DOHH2 (cell line): ENCODE results near the gene SHISA8.

ENCODE experiments used
- H3F3A ChIP-seq: fragments of 200-600 bp; sonication (generic), shearing (Covaris generic); 2 replicates; pipeline ENCODE4 v1.6.0; 2016; ENCODE audit warnings: antibody characterized with exemption, mild to moderate bottlenecking; ENCODE audit not compliant: control insufficient read depth, insufficient read depth
- H3K27ac ChIP-seq: fragments of 200-600 bp; sonication (generic); 2 replicates; pipeline ENCODE4 v1.5.1; 2014; ENCODE audit warnings: low read depth, mild to moderate bottlenecking, low read length, moderate library complexity
- H3K27me3 ChIP-seq: fragments of 200-600 bp; sonication (generic); 2 replicates; pipeline ENCODE4 v1.6.1; 2014; ENCODE audit warnings: mild to moderate bottlenecking, low read length, mixed read lengths; ENCODE audit not compliant: control insufficient read depth
- H3K36me3 ChIP-seq: fragments of 200-600 bp; sonication (generic); 2 replicates; pipeline ENCODE4 v1.6.1; 2014; ENCODE audit warnings: mild to moderate bottlenecking, low read length, moderate library complexity, mixed read lengths; ENCODE audit not compliant: control insufficient read depth
- H3K4me1 ChIP-seq: fragments of 200-600 bp; sonication (generic); 2 replicates; pipeline ENCODE4 v1.6.1; 2014; ENCODE audit warnings: mild to moderate bottlenecking, low read length, mixed read lengths; ENCODE audit not compliant: control insufficient read depth
- H3K4me2 ChIP-seq: fragments of 200-600 bp; sonication (generic); 2 replicates; pipeline ENCODE4 v1.6.0; 2014; ENCODE audit warnings: mild to moderate bottlenecking, low read length, moderate library complexity
- H3K4me3 ChIP-seq: fragments of 200-600 bp; sonication (generic); 2 replicates; pipeline ENCODE4 v1.5.1; 2014; ENCODE audit warnings: mild to moderate bottlenecking, low read length, mixed read lengths
- H3K79me2 ChIP-seq: fragments of 200-600 bp; sonication (generic); 2 replicates; pipeline ENCODE4 v1.6.1; 2014; ENCODE audit warnings: mild to moderate bottlenecking, low read length, mixed read lengths; ENCODE audit not compliant: control insufficient read depth
- H3K9me2 ChIP-seq: fragments of 200-600 bp; sonication (generic); replicated peaks from 2 replicates; pipeline ENCODE4 v1.6.1; 2014; ENCODE audit warnings: mild to moderate bottlenecking, low read length, mixed read lengths; ENCODE audit not compliant: control insufficient read depth
- H3K9me3 ChIP-seq: fragments of 200-600 bp; sonication (generic); 2 replicates; pipeline ENCODE4 v1.6.1; 2014; ENCODE audit warnings: antibody characterized with exemption, low read length, mixed read lengths; ENCODE audit not compliant: control insufficient read depth, insufficient read depth
- H4K20me1 ChIP-seq: fragments of 200-600 bp; sonication (generic); 2 replicates; pipeline ENCODE4 v1.6.0; 2014; ENCODE audit warnings: low read depth, mild to moderate bottlenecking, antibody characterized with exemption, low read length, moderate library complexity; ENCODE audit not compliant: control insufficient read depth, insufficient read depth
- CTCF ChIP-seq: fragments of 200-600 bp; sonication (generic); IDR thresholded peaks from one replicate; pipeline ENCODE4 v1.5.1; 2014; ENCODE audit warnings: antibody characterized with exemption, mild to moderate bottlenecking, low read depth, low read length; ENCODE audit not compliant: poor library complexity, severe bottlenecking
- EZH2phosphoT487 ChIP-seq: fragments of 200-600 bp; sonication (generic); IDR thresholded peaks from 2 replicates; pipeline ENCODE4 v1.6.1; 2017; ENCODE audit warnings: borderline replicate concordance, mild to moderate bottlenecking, antibody characterized with exemption, low read length, moderate library complexity, mixed read lengths

SHISA8 gene

DNA sequence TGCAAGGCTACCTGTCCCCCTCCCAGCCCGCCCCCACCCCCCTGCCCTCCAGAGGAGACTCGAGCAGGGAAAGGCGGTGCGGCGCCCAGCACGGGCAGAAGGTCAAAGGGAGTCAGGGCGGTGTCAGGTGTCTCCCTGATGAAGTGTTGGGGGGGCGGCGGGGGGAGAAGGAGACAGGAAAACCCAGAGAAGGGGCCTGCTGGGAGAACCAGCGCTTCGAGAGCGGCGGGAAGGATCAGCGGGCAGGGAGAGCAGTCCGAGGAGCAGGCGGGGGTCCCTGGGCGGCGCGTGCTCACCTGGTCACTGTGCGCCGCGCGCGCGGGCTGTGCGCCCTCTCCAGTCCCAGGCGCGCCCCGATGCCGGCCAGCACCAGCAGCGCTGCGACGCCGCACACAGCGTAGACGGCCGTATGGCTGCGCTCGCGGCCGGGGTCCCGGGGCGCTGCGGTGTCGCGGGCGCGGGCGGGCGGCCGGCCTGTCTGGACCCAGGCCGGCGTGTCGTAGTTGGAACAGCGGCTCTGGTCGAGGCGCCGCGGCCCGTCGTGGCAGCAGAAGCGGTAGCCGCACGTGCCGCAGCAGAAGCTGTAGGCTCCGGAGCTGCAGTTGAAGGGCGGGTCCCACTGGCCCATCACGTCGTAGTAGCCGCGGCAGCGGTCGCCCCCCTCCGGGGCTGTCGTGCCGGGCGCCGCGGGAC, 886 bp downstream of the SHISA8 start:
- H3K4me3 ChIP-seq = no peak overlapping the region

GRCh38 chr22:41913040-41913719, 1.7 kb downstream of the SHISA8 start:
- Histone ChIP-seq H3F3A (peaks cover 3% of the 10 kb centered on the region), H3K9me3 (no peaks in the 10 kb centered on the region), H3K27ac (no peak overlapping the region), H3K4me2 (no peak overlapping the region), H3K27me3 (peaks cover 89% of the 10 kb centered on the region), H3K4me1 (peaks cover 61% of the 10 kb centered on the region), H3K36me3 (no peaks in the 10 kb centered on the region), H3K4me3 (no peak overlapping the region), H3K79me2 (no peaks in the 10 kb centered on the region), H3K9me2 (no peaks in the 10 kb centered on the region), H4K20me1 (peaks cover 3% of the 10 kb centered on the region; the same call in 1 of the 2 replicates)
- TF ChIP-seq EZH2phosphoT487 (no peak), CTCF (no peak)

More for the DNA sequence above, 886 bp downstream of the SHISA8 start:
- H3K4me1 ChIP-seq = peaks cover 69% of the 10 kb centered on the region
- H4K20me1 ChIP-seq = peaks cover 3% of the 10 kb centered on the region; the same call in 1 of the 2 replicates
- H3K79me2 ChIP-seq = no peaks in the 10 kb centered on the region
- no peaks in the 10 kb centered on the region for H3K36me3 ChIP-seq
- TF ChIP-seq EZH2phosphoT487 (peak; percentile 99), CTCF (no peak)
- H3K27ac ChIP-seq = no peak overlapping the region
- peaks cover 3% of the 10 kb centered on the region for H3F3A ChIP-seq
- H3K4me2 ChIP-seq = no peak overlapping the region
- H3K27me3 ChIP-seq = peaks cover 87% of the 10 kb centered on the region
- H3K9me2 ChIP-seq = no peaks in the 10 kb centered on the region
- H3K9me3 ChIP-seq = no peaks in the 10 kb centered on the region

DNA sequence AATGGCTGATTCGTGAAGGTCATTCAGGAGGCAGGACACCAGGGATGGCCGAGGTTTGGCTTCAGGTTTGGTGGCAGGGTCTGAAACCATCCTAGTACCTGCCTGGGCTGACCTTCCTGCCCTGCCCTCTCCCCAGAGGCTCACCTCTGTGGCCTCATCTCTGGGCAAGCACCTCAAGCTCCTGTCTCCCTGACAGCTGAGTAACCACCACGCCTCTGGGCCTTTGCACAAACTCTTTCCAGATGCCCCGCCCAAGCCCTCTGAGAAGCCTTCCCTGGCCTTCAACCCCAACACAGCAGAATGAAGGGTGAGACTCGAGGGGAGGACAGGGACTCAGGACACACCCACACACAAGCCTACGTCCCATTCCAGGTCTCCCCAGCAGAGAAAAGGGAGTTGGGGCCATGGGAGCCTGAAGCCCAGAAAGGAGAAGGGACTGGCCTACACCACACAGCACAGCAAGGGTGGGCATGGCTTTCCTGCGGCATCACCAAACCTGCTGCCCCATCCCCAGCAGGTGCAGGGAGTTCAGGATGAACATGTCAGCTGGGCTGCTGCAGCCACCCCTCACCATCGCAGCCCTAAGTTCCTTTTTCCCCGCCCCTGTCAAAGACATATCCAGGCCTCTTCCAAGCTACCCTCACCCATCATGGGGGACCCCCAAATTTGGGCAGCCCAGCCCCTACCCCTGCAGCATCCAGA, 2.4 kb downstream of the SHISA8 start:
- Histone ChIP-seq H4K20me1 (peaks cover 3% of the 10 kb centered on the region; the same call in 1 of the 2 replicates), H3K27ac (no peak overlapping the region), H3K4me3 (no peak overlapping the region), H3K27me3 (peaks cover 83% of the 10 kb centered on the region), H3K79me2 (no peaks in the 10 kb centered on the region), H3K9me3 (no peaks in the 10 kb centered on the region), H3K36me3 (no peaks in the 10 kb centered on the region; the same call in 1 of the 2 replicates), H3F3A (peaks cover 3% of the 10 kb centered on the region), H3K4me1 (peaks cover 54% of the 10 kb centered on the region), H3K4me2 (no peak overlapping the region), H3K9me2 (no peaks in the 10 kb centered on the region)
- TF ChIP-seq EZH2phosphoT487 = no peak; the same call in 1 of the 2 replicates
- no peak for TF ChIP-seq CTCF
